BE2C (cell line): Measurements from ENCODE around the gene STAC.

Experiments used
- DNase-seq: peaks from one replicate; pipeline ENCODE4 v3.0.0-alpha.2; 2020
- H3K27me3 ChIP-seq: fragments of 250-450 bp; sonication (Bioruptor Pico); 2 replicates; pipeline ENCODE4 v1.5.1; 2020; ENCODE audit warnings: mild to moderate bottlenecking
- H3K36me3 ChIP-seq: fragments of 250-450 bp; sonication (Bioruptor Pico); 2 replicates; pipeline ENCODE4 v1.5.1; 2020; ENCODE audit warnings: mild to moderate bottlenecking
- H3K4me1 ChIP-seq: fragments of 250-450 bp; sonication (Bioruptor Pico); 2 replicates; pipeline ENCODE4 v1.5.1; 2020
- H3K4me3 ChIP-seq: 2 replicates; pipeline ENCODE4 v1.5.1; 2011; ENCODE audit warnings: low read depth, low read length
- H3K9me3 ChIP-seq: fragments of 250-450 bp; sonication (Bioruptor Pico); 2 replicates; pipeline ENCODE4 v1.5.1; 2020
- TF ChIP-seq, protein P1 (sequence below): IDR thresholded peaks from 2 replicates; pipeline ENCODE4 v1.5.1; 2012; ENCODE audit warnings: mild to moderate bottlenecking, low read depth, low read length

Gene STAC

DNA sequence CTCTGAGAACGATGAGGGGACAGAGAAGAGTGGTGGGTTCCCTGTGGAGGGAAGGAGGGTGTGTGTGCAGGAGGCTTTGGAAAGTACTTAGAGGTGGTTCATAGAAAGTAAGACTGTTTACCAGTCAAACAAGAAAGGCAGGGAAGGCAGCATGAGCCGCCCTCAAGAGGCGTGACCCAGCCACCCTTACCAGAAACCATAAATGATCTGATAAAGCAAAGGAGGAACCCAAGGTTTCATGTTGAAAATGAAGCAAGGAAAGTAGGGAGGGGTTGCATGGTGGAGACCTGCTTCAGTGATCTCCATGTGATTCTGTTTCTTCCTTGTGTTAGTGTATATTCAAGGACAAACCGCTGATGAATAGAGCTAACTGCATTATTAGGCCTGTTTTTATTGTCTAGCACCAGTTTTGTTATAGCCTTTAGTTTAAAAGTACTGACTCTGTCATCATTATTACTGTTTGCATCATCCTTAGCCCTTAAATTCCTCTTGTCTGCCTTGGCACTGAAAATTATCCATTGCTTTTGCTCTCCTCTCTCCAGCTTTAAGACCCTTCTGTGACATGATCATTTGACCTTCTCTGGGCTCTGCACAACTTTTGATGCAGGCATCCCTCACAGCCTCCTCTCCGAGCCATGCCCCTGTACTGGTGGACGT lies 96.1 kb downstream of the STAC start:
- TF ChIP-seq, protein P1, sequence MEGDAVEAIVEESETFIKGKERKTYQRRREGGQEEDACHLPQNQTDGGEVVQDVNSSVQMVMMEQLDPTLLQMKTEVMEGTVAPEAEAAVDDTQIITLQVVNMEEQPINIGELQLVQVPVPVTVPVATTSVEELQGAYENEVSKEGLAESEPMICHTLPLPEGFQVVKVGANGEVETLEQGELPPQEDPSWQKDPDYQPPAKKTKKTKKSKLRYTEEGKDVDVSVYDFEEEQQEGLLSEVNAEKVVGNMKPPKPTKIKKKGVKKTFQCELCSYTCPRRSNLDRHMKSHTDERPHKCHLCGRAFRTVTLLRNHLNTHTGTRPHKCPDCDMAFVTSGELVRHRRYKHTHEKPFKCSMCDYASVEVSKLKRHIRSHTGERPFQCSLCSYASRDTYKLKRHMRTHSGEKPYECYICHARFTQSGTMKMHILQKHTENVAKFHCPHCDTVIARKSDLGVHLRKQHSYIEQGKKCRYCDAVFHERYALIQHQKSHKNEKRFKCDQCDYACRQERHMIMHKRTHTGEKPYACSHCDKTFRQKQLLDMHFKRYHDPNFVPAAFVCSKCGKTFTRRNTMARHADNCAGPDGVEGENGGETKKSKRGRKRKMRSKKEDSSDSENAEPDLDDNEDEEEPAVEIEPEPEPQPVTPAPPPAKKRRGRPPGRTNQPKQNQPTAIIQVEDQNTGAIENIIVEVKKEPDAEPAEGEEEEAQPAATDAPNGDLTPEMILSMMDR, result no peak
- DNase-seq, result no peak
- Histone ChIP-seq H3K9me3 (no peaks in the 10 kb centered on the region), H3K4me1 (no peaks in the 10 kb centered on the region; the same call in 1 of the 2 replicates), H3K4me3 (no peak overlapping the region), H3K36me3 (peaks cover 28% of the 10 kb centered on the region), H3K27me3 (no peaks in the 10 kb centered on the region)

DNA sequence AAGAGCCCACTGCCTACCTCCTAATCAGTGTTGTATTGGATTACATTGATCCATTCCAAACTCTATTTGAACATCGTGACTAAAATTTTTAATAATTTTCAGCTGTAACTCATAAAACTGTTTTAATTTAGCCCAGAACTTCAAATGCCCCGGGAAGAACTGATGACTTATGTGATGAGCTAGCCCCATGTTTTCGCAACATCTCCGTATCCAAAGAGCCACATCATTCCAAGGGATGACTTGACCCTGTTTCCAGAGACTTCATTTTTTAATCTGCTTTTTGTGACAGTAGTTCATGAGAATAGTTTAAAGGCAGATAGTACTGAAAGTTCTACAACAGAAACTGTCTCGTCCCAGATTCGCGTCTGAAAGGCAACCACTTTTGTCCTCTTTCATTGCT lies 97.4 kb downstream of the STAC start:
- Histone ChIP-seq H3K4me3 (no peak overlapping the region), H3K9me3 (no peaks in the 10 kb centered on the region), H3K27me3 (no peaks in the 10 kb centered on the region), H3K36me3 (peaks cover 30% of the 10 kb centered on the region), H3K4me1 (no peaks in the 10 kb centered on the region; the same call in 1 of the 2 replicates)
- TF ChIP-seq, protein P1, result no peak
- no peak for DNase-seq

DNA sequence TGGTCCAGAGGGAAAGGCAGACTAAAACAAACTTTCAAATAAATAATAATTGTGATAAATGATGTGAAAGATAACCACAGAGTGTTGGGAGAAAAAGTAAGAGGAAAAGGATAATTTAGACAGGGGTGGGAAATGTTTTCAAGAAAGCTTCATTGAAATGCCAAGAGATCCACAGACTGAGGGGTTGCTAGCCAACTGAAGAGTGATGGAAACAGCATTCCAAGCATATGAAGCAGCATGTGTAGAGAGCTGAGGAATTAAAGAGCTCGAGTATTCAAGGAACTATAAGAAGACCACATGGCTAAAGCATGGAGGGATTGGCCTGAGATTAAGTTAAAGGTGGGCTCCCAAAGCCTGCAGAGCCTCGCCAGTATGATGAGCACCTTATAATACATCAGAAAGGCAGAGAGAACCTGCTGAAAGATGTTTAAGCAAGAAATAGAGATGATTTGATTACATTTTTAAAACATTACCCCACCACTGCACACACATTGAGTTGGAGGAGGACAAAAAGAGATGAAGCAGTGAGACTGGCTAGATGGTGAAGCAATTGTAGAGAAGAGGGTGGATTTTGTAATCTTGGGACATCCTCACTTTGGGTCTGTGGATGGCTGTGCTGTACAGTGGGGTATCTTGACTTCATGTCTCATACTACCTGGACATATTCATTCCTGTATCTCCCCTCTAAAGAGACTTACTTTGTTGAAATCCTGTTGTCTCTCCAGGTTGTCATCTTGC lies 100.8 kb downstream of the STAC start:
- Histone ChIP-seq H3K27me3 (no peaks in the 10 kb centered on the region), H3K9me3 (no peaks in the 10 kb centered on the region), H3K36me3 (peaks cover 50% of the 10 kb centered on the region), H3K4me1 (no peaks in the 10 kb centered on the region), H3K4me3 (no peak overlapping the region)
- DNase-seq, result no peak
- TF ChIP-seq, protein P1, result no peak

GRCh38 chr3:36482256-36482655 lies 102.0 kb downstream of the STAC start:
- no peaks in the 10 kb centered on the region for H3K4me1 ChIP-seq
- TF ChIP-seq, protein P1, result no peak

DNA sequence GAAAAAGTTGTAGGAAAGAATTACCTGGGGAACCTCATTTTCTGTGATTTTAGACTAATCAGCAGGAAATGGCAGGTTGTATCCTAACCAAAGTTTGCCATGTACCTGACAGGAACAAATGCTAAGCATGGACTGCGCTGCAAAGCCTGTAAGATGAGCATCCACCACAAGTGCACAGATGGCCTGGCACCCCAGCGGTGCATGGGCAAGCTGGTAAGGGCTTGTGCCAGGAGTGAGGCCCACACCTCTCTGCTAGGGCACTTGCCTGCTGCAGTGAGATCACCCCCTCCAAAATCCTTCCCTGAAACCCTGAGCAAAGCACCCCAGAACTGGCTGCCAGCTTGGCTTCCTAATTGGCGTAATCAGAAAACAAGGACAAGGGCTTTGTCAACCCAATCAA lies 102.6 kb downstream of the STAC start:
- Histone ChIP-seq H3K9me3 (no peaks in the 10 kb centered on the region), H3K36me3 (peaks cover 63% of the 10 kb centered on the region), H3K27me3 (no peaks in the 10 kb centered on the region), H3K4me1 (no peaks in the 10 kb centered on the region), H3K4me3 (no peak overlapping the region)
- DNase-seq, result no peak
- TF ChIP-seq, protein P1, result no peak

More at GRCh38 chr3:36482256-36482655, 102.0 kb downstream of the STAC start:
- H3K27me3 ChIP-seq, result no peaks in the 10 kb centered on the region
- no peak for DNase-seq
- H3K4me3 ChIP-seq, result no peak overlapping the region
- no peaks in the 10 kb centered on the region for H3K9me3 ChIP-seq
- H3K36me3 ChIP-seq, result peaks cover 62% of the 10 kb centered on the region

DNA sequence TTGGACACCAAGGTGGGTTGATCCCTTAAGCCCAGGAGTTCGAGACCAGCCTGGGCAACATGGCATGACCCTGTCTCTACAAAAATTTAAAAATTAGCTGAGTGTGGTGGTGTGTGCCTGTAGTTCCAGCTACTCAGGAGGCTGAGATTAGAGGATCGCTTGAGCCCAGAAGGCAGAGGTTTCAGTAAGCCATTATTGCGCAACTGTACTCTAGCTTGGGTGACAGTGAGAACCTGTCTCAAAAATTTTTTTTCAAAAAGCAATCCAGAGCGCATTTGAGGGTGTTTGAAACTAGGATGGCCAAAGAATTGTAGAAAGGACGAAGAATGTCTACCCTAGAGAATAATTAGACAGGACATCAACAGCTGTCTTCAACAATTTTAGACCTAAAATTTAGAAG lies 103.4 kb downstream of the STAC start:
- TF ChIP-seq, protein P1, result no peak
- DNase-seq, result no peak
- peaks cover 69% of the 10 kb centered on the region for H3K36me3 ChIP-seq
- no peaks in the 10 kb centered on the region for H3K4me1 ChIP-seq
- no peak overlapping the region for H3K4me3 ChIP-seq
- H3K27me3 ChIP-seq, result no peaks in the 10 kb centered on the region
- no peaks in the 10 kb centered on the region for H3K9me3 ChIP-seq
